Neural cell (in vitro differentiated cells): ENCODE measurements around the gene PRODH2.

ENCODE experiments used
- CTCF ChIP-seq: fragments of 450-650 bp; IDR thresholded peaks from 2 replicates; pipeline ENCODE4 v1.5.1; 2014; ENCODE audit warnings: antibody characterized with exemption, mild to moderate bottlenecking, moderate library complexity; ENCODE audit not compliant: poor library complexity, severe bottlenecking
- EP300 ChIP-seq: fragments of 450-650 bp; conservative IDR thresholded peaks from 2 replicates; pipeline ENCODE4 v1.6.1; 2014; ENCODE audit warnings: antibody characterized with exemption, mild to moderate bottlenecking, moderate library complexity; ENCODE audit not compliant: poor library complexity, severe bottlenecking
- EZH2 ChIP-seq: fragments of 200-600, 300-800 bp; shearing (Covaris generic), sonication (generic); IDR thresholded peaks from 2 replicates; pipeline ENCODE4 v1.6.1; 2014; ENCODE audit warnings: antibody characterized with exemption, low read length, borderline replicate concordance, mild to moderate bottlenecking; ENCODE audit not compliant: insufficient read depth, poor library complexity, severe bottlenecking
- MXI1 ChIP-seq: fragments of 450-650 bp; conservative IDR thresholded peaks from 2 replicates; pipeline ENCODE4 v1.6.1; 2014; ENCODE audit warnings: antibody characterized with exemption, mild to moderate bottlenecking; ENCODE audit not compliant: poor library complexity, severe bottlenecking
- POLR2AphosphoS5 ChIP-seq: IDR thresholded peaks from 2 replicates; pipeline ENCODE4 v1.6.1; 2012
- SMC3 ChIP-seq: fragments of 450-650 bp; conservative IDR thresholded peaks from 2 replicates; pipeline ENCODE4 v1.6.1; 2014; ENCODE audit warnings: antibody characterized with exemption, mild to moderate bottlenecking, moderate library complexity; ENCODE audit not compliant: poor library complexity
- TAF1 ChIP-seq: IDR thresholded peaks from 2 replicates; pipeline ENCODE4 v1.6.1; 2012; ENCODE audit warnings: low read depth

DNA sequence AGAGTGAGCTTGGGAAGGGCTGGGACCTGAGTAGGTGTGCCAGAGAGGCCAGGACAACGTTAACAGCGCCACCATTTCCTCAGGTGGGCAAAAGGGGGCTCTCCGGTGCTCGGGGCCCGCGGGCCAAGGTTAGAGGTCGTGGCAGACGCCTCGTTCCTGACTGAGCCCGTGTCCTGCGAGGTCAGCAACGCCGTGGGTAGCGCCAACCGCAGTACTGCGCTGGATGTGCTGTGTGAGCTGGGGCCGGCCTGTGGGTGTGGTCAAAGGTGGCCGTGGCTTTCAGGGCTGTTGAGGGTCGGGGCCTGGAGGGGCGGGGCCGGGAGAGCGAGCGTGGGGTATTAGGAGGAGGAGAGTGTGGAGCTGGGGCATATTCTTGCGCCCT lies 47.8 kb upstream of the PRODH2 start:
- TF ChIP-seq CTCF: no peak
- no peak for TF ChIP-seq EZH2
- TF ChIP-seq SMC3: no peak
- no peak for TF ChIP-seq MXI1
- no peak for TF ChIP-seq TAF1
- no peak for TF ChIP-seq POLR2AphosphoS5
- no peak for TF ChIP-seq EP300
